ENCODE data around the gene ELAVL3. TPM values are rescaled to one million over a fixed set of nuclear protein-coding genes. Genes with fewer than 3 reads are reported as not detected.

The ELAVL3 gene
- total and polyA plus RNA-seq, 2 donors from 2014 or later = 0.22 TPM; not detected in 1

DNA sequence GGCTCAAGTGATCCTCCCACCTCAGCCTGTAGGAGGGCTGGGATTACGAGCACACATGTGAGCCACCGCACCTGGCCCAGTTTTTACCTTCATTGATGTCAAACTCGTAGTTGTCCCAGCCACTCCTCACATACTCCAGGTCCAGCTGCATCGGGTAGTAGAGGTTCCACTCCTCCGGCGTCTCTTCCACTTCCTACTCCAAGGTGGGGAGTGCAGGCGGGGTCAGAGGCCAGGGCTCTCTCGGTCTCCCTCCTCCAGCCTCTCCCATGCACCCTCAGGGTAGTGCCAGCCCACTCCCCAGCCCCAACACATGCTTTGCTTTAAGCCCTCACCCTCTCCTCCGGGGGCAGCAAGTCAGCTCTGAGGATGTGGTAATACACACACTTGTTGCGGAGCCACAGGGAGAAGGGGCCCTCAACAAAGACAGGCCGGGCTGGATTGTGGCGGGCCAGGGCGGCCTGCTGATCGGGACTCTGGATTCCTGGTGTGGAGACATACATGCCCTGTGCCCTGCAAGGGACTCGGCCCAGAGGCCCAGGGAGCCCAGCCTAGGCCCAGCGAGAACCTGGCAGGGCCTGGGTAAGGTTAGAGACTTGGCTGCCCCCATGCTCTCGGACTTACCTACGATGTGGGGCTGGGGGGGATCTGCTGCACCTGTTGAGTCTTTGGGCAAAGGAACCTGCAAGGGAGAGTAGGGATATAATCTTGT, 26.7 kb upstream of the ELAVL3 start:
- H3K4me1 ChIP-seq (ENCODE audit: control insufficient read depth in 2 of 3, insufficient read depth in 2 of 3, low read depth in 1 of 3, low read length in 3 of 3) = peaks cover 0 to 9% (median 0%) of the 10 kb centered on the region in 3 donors

GRCh38 chr19:11506967-11507366, 26.1 kb upstream of the ELAVL3 start:
- Histone ChIP-seq H3K36me3 (ENCODE audit: control insufficient read depth in 2 of 3, insufficient read depth in 3 of 3, low read length in 3 of 3) (peaks cover 0 to 5% (median 4%) of the 10 kb centered on the region in 3 donors), H3K9me3 (ENCODE audit: control insufficient read depth in 2 of 3, insufficient read depth in 1 of 3, low read length in 3 of 3) (no peaks in the 10 kb centered on the region), H3K27me3 (ENCODE audit: control insufficient read depth, insufficient read depth, low read length) (no peaks in the 10 kb centered on the region), H3K9ac (ENCODE audit: low read length in 3 of 3) (no peak overlapping the region), H3K4me1 (ENCODE audit: control insufficient read depth in 2 of 3, insufficient read depth in 2 of 3, low read depth in 1 of 3, low read length in 3 of 3) (peaks cover 0 to 9% (median 0%) of the 10 kb centered on the region in 3 donors), H3K27ac (ENCODE audit: low read depth in 2 of 2, low read length in 2 of 2) (no peak overlapping the region), H3K4me3 (ENCODE audit: low read length in 3 of 3) (no peak overlapping the region)
- FAIRE-seq (no peak), DNase-seq (peak in 1 of 5 donors; percentile 60)
- intact Hi-C loops (cut with DNase I) = no loop called here
- TF ChIP-seq, protein P1, sequence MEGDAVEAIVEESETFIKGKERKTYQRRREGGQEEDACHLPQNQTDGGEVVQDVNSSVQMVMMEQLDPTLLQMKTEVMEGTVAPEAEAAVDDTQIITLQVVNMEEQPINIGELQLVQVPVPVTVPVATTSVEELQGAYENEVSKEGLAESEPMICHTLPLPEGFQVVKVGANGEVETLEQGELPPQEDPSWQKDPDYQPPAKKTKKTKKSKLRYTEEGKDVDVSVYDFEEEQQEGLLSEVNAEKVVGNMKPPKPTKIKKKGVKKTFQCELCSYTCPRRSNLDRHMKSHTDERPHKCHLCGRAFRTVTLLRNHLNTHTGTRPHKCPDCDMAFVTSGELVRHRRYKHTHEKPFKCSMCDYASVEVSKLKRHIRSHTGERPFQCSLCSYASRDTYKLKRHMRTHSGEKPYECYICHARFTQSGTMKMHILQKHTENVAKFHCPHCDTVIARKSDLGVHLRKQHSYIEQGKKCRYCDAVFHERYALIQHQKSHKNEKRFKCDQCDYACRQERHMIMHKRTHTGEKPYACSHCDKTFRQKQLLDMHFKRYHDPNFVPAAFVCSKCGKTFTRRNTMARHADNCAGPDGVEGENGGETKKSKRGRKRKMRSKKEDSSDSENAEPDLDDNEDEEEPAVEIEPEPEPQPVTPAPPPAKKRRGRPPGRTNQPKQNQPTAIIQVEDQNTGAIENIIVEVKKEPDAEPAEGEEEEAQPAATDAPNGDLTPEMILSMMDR (IDR thresholded peaks at IDR 0.05; ENCODE audit: borderline replicate concordance, extremely low read depth, insufficient read depth) = no peak

More for the DNA sequence above, 26.7 kb upstream of the ELAVL3 start:
- FAIRE-seq (no peak), DNase-seq (no peak)
- H3K36me3 ChIP-seq (ENCODE audit: control insufficient read depth in 2 of 3, insufficient read depth in 3 of 3, low read length in 3 of 3) = peaks cover 0 to 9% (median 5%) of the 10 kb centered on the region in 3 donors
- H3K27ac ChIP-seq (ENCODE audit: low read depth in 2 of 2, low read length in 2 of 2) = no peak overlapping the region
- intact Hi-C loops (cut with DNase I) = no loop called here
- TF ChIP-seq, protein P1 (IDR thresholded peaks at IDR 0.05; ENCODE audit: borderline replicate concordance, extremely low read depth, insufficient read depth) = no peak
- no peaks in the 10 kb centered on the region for H3K27me3 ChIP-seq (ENCODE audit: control insufficient read depth, insufficient read depth, low read length)
- no peaks in the 10 kb centered on the region for H3K9me3 ChIP-seq (ENCODE audit: control insufficient read depth in 2 of 3, insufficient read depth in 1 of 3, low read length in 3 of 3)
- no peak overlapping the region for H3K9ac ChIP-seq (ENCODE audit: low read length in 3 of 3)
- no peak overlapping the region for H3K4me3 ChIP-seq (ENCODE audit: low read length in 3 of 3)

- Histone ChIP-seq H3K9ac (ENCODE audit: low read length in 3 of 3) (peak overlapping the region; percentile 57 to 75 (median 57)), H3K9me3 (ENCODE audit: control insufficient read depth in 2 of 3, insufficient read depth in 1 of 3, low read length in 3 of 3) (no peaks in the 10 kb centered on the region), H3K36me3 (ENCODE audit: control insufficient read depth in 2 of 3, insufficient read depth in 3 of 3, low read length in 3 of 3) (peaks cover 0 to 2% (median 1%) of the 10 kb centered on the region in 3 donors), H3K27ac (ENCODE audit: low read depth in 2 of 2, low read length in 2 of 2) (peak overlapping the region; percentile 32 to 88), H3K27me3 (ENCODE audit: control insufficient read depth, insufficient read depth, low read length) (no peaks in the 10 kb centered on the region), H3K4me3 (ENCODE audit: low read length in 3 of 3) (peak overlapping the region; percentile 74 to 82 (median 77)), H3K4me1 (ENCODE audit: control insufficient read depth in 2 of 3, insufficient read depth in 2 of 3, low read depth in 1 of 3, low read length in 3 of 3) (peaks cover 0 to 9% (median 0%) of the 10 kb centered on the region in 3 donors)
- TF ChIP-seq, protein P1 (IDR thresholded peaks at IDR 0.05; ENCODE audit: borderline replicate concordance, extremely low read depth, insufficient read depth) = no peak
- intact Hi-C loops (cut with DNase I) = no loop called here
- DNase-seq (no peak), FAIRE-seq (no peak)
Observed at GRCh38 chr19:11506101-11506555, 25.3 kb upstream of the ELAVL3 start.

All from kidney (tissue), 14 donors.